ENCODE results near the gene LHFPL3.

DNA sequence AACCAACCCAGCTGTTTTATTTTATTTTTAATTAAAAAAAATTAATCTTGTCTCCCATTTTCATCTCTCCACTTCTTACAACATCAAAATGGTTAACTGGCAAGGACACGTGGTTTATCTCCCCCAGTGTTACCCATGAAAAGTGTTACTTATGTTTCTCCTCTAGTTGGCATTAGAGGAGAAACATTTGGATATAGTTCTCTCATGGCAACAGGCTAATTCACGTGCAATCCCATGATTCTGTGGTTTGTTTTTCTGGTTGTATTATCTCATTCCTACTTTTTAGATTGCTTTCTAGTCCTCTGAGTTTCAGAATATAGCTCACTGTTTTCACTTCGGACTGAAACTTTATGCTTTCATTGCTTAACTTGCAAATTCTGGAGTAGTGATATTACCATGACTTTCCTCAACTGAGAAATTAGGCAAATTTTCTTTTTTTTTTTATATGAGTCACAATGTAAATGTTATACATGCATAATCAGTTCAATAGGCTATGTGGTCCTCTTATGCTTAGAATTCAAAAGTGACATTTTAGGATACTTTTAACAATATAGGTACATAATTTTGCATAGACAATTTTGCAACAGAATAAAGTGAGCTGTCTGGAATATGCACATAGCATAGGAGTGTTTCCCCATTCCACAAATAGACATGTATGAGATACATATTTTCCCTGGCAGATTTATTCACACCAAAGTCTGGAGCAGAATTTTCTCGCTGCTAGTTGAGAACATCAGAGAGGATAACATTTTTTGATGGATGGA, 43.0 kb downstream of the LHFPL3 start:
- TF ChIP-seq EZH2phosphoT487 (IDR thresholded peaks at IDR 0.05; ENCODE audit: borderline replicate concordance, low read depth, low read length) (no peak), CTCF (conservative IDR thresholded peaks at IDR 0.05; ENCODE audit: low read length) (no peak)

Data from OCI-LY7 (cell line).